K562 (cell line): ENCODE data around the gene AMPD3. TPM values are rescaled to one million over a fixed set of nuclear protein-coding genes. Genes with fewer than 3 reads are reported as not detected.

ENCODE experiments used
- ADNP ChIP-seq: fragments of 200-800 bp; sonication (Bioruptor generic); IDR thresholded peaks from 2 replicates; pipeline ENCODE4 v1.6.1; 2016; ENCODE audit warnings: missing genetic modification characterization, missing compliant biosample characterization
- ARID2 ChIP-seq: fragments of 450-650 bp; IDR thresholded peaks from 2 replicates; pipeline ENCODE4 v1.6.1; 2017; ENCODE audit warnings: antibody characterized with exemption, mild to moderate bottlenecking
- HDAC3 ChIP-seq: fragments of 450-650 bp; IDR thresholded peaks from 2 replicates; pipeline ENCODE4 v1.6.1; 2018; ENCODE audit warnings: borderline replicate concordance, mild to moderate bottlenecking, moderate library complexity; ENCODE audit not compliant: partially characterized antibody
- MAFK ChIP-seq: IDR thresholded peaks from 2 replicates; pipeline ENCODE4 v1.6.1; 2011; ENCODE audit warnings: low read length, improper control_type of control experiment
- NFIC ChIP-seq: fragments of 450-650 bp; IDR thresholded peaks from 2 replicates; pipeline ENCODE4 v1.6.1; 2017; ENCODE audit warnings: mild to moderate bottlenecking, inconsistent platforms
- RCOR1 ChIP-seq, 2 experiments: IDR thresholded peaks; 2 replicates each; pipeline ENCODE4 v1.6.1; 2012; ENCODE audit warnings: low read depth in 2 of 2, low read length in 2 of 2, borderline replicate concordance in 1 of 2, improper control_type of control experiment in 1 of 2
- RHOXF2B ChIP-seq: fragments of 250-450 bp; sonication (Bioruptor Pico); conservative IDR thresholded peaks from 2 replicates; pipeline ENCODE4 v1.5.1; 2021
- SMARCB1 ChIP-seq: IDR thresholded peaks from 2 replicates; pipeline ENCODE4 v1.6.1; 2011; ENCODE audit warnings: improper control_type of control experiment, low read depth; ENCODE audit not compliant: insufficient read length
- ZNF507 ChIP-seq: conservative IDR thresholded peaks from 2 replicates; pipeline ENCODE4 v1.6.1; 2017; ENCODE audit warnings: missing genetic modification characterization, missing compliant biosample characterization
- ZNF75A ChIP-seq: fragments of 450-650 bp; formaldehyde crosslinking; IDR thresholded peaks from 2 replicates; pipeline ENCODE4 v1.4.0; 2020; ENCODE audit warnings: mild to moderate bottlenecking
- polyA plus RNA-seq, 8 experiments: library from polyadenylated mRNA; depleted of rRNA in 4 of 8; stranded (reverse) in 5 of 8; unstranded in 3 of 8; fragments of >200 nt; fragmentation: Nextera tagmentation in 2 of 8; fragmentation: Illumina TruSeq in 1 of 8; extraction: Ambion mirVana in 2 of 8; extraction: Trizol in 1 of 8; gene quantifications; 2 replicates each; pipeline versions ENCODE4 v1.2.1 to v1.2.3, GENCODE V29; 2011 to 2014; ENCODE audit warnings: inconsistent platforms in 1 of 8, missing spikeins in 1 of 8
- total RNA-seq, 7 experiments: library from RNA; depleted of rRNA in 6 of 7; stranded (reverse); fragments of >200 nt in 6 of 7; fragmentation: Illumina TruSeq in 2 of 7; extraction: Trizol in 2 of 7; gene quantifications; 2 replicates each; pipeline versions ENCODE4 v1.2.1 to v1.2.3, GENCODE V29; 2011 to 2021; ENCODE audit warnings: low replicate concordance in 1 of 7
- TF ChIP-seq, protein P1 (sequence below): fragments of 150-350 bp; conservative IDR thresholded peaks from 2 replicates; pipeline ENCODE4 v1.6.1; 2014; ENCODE audit warnings: low read length
- TF ChIP-seq, protein P2 (sequence below): fragments of 200-400 bp; formaldehyde crosslinking; IDR thresholded peaks from 2 replicates; pipeline ENCODE4 v1.6.1; 2017; ENCODE audit warnings: mild to moderate bottlenecking, low read depth, low read length, moderate library complexity
- TF ChIP-seq, protein P3 (sequence below), 2 experiments: fragments of 450-650 bp; IDR thresholded peaks; 2 replicates each; pipeline ENCODE4 v1.6.1; 2016; ENCODE audit warnings: mild to moderate bottlenecking in 2 of 2, borderline replicate concordance in 1 of 2, low read depth in 1 of 2, moderate library complexity in 1 of 2
- TF ChIP-seq, protein P4 (sequence below), 2 experiments: fragments of 450-650 bp; IDR thresholded peaks; 2 replicates each; pipeline ENCODE4 v1.6.1; 2016

AMPD3 gene
- total and polyA plus RNA-seq, 9 of the 15 experiments (the other 6 are each of a cell fraction or from before 2014, with no cell fraction given) = 4.4 to 23.6 (median 11.2) TPM

DNA sequence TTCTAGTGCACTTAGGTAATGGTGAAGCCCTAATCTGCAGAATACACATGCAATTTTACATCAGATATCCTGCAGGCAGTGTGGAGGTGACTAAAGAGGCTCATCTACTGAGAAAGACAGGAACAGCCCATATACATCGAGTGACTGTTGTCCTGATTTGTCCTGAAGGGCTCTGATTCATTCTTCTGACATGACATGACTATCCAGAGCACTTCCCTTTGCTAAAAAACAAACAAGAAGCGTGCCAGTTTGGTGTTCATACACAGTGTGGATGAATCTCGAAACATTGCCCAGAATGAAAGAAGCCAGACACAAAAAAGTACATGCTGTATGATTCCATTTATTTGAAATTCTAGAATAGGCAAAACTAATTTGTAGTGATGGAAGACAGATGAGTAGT is 48.0 kb upstream of the AMPD3 start (continued):
- TF ChIP-seq, protein P1, sequence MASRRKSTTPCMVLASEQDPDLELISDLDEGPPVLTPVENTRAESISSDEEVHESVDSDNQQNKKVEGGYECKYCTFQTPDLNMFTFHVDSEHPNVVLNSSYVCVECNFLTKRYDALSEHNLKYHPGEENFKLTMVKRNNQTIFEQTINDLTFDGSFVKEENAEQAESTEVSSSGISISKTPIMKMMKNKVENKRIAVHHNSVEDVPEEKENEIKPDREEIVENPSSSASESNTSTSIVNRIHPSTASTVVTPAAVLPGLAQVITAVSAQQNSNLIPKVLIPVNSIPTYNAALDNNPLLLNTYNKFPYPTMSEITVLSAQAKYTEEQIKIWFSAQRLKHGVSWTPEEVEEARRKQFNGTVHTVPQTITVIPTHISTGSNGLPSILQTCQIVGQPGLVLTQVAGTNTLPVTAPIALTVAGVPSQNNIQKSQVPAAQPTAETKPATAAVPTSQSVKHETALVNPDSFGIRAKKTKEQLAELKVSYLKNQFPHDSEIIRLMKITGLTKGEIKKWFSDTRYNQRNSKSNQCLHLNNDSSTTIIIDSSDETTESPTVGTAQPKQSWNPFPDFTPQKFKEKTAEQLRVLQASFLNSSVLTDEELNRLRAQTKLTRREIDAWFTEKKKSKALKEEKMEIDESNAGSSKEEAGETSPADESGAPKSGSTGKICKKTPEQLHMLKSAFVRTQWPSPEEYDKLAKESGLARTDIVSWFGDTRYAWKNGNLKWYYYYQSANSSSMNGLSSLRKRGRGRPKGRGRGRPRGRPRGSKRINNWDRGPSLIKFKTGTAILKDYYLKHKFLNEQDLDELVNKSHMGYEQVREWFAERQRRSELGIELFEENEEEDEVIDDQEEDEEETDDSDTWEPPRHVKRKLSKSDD = no peak
- TF ChIP-seq ZNF507 (tag) = no peak
- TF ChIP-seq, protein P2, sequence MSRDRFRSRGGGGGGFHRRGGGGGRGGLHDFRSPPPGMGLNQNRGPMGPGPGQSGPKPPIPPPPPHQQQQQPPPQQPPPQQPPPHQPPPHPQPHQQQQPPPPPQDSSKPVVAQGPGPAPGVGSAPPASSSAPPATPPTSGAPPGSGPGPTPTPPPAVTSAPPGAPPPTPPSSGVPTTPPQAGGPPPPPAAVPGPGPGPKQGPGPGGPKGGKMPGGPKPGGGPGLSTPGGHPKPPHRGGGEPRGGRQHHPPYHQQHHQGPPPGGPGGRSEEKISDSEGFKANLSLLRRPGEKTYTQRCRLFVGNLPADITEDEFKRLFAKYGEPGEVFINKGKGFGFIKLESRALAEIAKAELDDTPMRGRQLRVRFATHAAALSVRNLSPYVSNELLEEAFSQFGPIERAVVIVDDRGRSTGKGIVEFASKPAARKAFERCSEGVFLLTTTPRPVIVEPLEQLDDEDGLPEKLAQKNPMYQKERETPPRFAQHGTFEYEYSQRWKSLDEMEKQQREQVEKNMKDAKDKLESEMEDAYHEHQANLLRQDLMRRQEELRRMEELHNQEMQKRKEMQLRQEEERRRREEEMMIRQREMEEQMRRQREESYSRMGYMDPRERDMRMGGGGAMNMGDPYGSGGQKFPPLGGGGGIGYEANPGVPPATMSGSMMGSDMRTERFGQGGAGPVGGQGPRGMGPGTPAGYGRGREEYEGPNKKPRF = no peak
- no peak for TF ChIP-seq HDAC3
- TF ChIP-seq ADNP (tag) = no peak
- no peak for TF ChIP-seq NFIC
- TF ChIP-seq, protein P3, sequence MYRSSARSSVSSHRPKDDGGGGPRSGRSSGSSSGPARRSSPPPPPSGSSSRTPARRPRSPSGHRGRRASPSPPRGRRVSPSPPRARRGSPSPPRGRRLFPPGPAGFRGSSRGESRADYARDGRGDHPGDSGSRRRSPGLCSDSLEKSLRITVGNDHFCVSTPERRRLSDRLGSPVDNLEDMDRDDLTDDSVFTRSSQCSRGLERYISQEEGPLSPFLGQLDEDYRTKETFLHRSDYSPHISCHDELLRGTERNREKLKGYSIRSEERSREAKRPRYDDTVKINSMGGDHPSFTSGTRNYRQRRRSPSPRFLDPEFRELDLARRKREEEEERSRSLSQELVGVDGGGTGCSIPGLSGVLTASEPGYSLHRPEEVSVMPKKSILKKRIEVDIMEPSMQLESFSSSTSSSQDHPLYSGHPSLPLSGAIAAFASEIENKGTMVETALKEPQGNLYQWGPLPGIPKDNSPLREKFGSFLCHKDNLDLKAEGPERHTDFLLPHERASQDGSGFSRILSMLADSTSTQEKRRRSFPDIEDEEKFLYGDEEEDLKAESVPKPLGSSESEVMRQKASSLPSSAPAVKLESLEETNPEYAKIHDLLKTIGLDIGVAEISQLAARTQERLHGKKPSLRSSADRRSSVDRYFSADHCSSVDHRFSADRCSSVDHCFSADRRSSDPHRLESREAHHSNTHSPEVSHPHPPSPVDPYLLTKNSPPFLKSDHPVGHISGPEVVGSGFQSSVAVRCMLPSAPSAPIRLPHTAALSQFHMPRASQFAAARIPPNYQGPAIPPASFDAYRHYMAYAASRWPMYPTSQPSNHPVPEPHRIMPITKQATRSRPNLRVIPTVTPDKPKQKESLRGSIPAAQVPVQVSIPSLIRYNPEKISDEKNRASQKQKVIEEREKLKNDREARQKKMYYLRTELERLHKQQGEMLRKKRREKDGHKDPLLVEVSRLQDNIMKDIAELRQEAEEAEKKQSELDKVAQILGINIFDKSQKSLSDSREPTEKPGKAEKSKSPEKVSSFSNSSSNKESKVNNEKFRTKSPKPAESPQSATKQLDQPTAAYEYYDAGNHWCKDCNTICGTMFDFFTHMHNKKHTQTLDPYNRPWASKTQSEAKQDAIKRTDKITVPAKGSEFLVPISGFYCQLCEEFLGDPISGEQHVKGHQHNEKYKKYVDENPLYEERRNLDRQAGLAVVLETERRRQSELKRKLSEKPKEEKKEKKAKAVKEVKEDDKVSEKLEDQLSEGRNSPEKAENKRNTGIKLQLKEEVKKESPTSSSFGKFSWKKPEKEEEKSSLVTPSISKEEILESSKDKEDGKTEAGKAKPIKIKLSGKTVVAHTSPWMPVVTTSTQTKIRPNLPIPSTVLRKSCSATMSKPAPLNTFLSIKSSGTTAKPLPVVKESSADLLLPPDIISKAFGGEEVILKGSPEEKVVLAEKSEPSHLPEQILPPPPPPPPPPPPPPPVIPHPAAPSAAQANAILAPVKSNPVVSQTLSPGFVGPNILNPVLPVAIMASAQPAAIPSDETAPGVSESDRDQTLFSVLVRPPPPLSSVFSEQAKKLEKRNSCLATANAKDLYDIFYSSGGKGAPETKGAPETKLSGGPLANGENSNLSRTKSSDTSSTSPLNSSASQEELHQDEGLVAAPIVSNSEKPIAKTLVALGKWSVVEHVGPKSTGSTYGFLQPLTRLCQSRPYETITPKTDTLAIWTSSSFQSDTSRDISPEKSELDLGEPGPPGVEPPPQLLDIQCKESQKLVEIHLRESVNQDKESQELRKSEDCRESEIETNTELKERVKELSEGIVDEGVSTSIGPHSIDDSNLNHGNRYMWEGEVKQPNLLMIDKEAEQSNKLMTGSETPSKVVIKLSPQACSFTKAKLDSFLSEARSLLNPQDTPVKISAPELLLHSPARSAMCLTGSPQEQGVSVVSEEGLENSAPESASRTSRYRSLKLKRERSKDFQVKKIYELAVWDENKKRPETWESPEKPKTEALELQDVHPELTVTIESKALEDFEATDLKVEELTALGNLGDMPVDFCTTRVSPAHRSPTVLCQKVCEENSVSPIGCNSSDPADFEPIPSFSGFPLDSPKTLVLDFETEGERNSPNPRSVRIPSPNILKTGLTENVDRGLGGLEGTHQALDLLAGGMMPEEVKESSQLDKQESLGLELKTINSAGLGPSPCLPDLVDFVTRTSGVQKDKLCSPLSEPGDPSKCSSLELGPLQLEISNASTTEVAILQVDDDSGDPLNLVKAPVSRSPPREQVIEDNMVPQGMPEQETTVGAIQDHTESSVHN (IDR thresholded peaks at IDR 0.05; ENCODE audit: borderline replicate concordance in 1 of 2, low read depth in 1 of 2) = no peak
- TF ChIP-seq, protein P4, sequence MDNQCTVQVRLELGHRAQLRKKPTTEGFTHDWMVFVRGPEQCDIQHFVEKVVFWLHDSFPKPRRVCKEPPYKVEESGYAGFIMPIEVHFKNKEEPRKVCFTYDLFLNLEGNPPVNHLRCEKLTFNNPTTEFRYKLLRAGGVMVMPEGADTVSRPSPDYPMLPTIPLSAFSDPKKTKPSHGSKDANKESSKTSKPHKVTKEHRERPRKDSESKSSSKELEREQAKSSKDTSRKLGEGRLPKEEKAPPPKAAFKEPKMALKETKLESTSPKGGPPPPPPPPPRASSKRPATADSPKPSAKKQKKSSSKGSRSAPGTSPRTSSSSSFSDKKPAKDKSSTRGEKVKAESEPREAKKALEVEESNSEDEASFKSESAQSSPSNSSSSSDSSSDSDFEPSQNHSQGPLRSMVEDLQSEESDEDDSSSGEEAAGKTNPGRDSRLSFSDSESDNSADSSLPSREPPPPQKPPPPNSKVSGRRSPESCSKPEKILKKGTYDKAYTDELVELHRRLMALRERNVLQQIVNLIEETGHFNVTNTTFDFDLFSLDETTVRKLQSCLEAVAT (IDR thresholded peaks at IDR 0.05) = peak in 1 of 2 experiments; percentile 57; a peak in 1 of 4 replicates
- no peak for TF ChIP-seq SMARCB1
- TF ChIP-seq ARID2 = no peak
- TF ChIP-seq RCOR1 (IDR thresholded peaks at IDR 0.05; ENCODE audit: borderline replicate concordance in 1 of 2, low read depth in 2 of 2, low read length in 2 of 2) = peak; percentile 72 to 98
- TF ChIP-seq RHOXF2B (CRISPR knock-in tag) = no peak
- no peak for TF ChIP-seq MAFK
- no peak for TF ChIP-seq ZNF75A
